ENCODE data around the gene ALDH6A1.
A peak's percentile ranks its signal among the peaks of the same experiment; 100 is the strongest.
"Not testable (repeated sequence)": the region's sequence is repeated elsewhere in the genome, so short reads cannot be mapped to it uniquely, and the experiment has no call there.

Gene ALDH6A1

GRCh38 chr14:74084277-74085046 is at the start of gene ALDH6A1, which contains the start of gene LIN52:
ALDH6A1 (minus strand) TSS chr14:74084453; CDS start chr14:74084394, 59 bp downstream.
LIN52 (plus strand) TSS chr14:74084956; CDS start chr14:74084975, 19 bp downstream.
- DNase-seq = peak; percentile 100

GRCh38 chr14:74127634-74128033 is 43.4 kb upstream of the ALDH6A1 start:
- no peak for DNase-seq

GRCh38 chr14:74126315-74127013 is 42.2 kb upstream of the ALDH6A1 start:
- no peak for DNase-seq

DNA sequence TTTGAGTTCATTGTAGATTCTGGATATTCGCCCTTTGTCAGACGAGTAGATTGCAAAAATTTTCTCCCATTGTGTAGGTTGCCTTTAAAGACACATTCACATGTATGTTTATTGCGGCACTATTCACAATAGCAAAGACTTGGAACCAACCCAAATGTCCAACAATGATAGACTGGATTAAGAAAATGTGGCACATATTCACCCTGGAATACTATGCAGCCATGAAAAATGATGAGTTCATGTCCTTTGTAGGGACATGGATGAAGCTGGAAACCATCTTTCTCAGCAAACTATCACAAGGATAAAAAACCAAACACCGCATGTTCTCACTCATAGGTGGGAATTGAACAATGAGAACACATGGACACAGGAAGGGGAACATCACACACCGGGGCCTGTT is 41.2 kb upstream of the ALDH6A1 start:
- DNase-seq = not testable (repeated sequence)

- peak; percentile 29 for DNase-seq
Measured at GRCh38 chr14:74111395-74112216, 27.4 kb upstream of the ALDH6A1 start.

GRCh38 chr14:74109369-74109768 is 25.1 kb upstream of the ALDH6A1 start:
- DNase-seq = no peak

GRCh38 chr14:74105381-74105780 is 21.1 kb upstream of the ALDH6A1 start:
- DNase-seq = no peak

- DNase-seq = no peak
Measured at GRCh38 chr14:74089251-74090020, 5.2 kb upstream of the ALDH6A1 start.

DNA sequence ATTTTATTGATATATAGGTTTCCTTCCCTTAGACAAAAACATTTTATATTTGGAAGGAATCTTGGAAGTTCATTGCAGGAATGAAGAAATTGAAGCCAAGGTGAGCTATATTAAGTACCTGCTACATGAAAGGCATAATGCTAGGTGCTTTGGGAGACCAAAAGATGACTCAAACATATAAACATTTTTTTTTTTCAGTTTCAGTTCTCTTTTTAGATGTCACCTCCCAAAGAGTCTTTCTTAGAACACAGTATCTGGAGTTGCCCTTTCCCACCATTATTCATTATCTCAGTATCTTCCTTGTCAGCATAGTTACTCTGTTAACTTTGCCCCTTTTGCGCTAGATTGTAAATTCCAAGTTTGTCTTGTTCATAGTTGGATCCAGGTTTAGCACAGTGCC is 1.6 kb upstream of the ALDH6A1 start:
- DNase-seq = no peak

- DNase-seq = peak; percentile 43
Measured at GRCh38 chr14:74085047-74085637, 889 bp upstream of the ALDH6A1 start.

GRCh38 chr14:74083784-74084276 is 423 bp downstream of the ALDH6A1 start:
- DNase-seq = no peak

GRCh38 chr14:74083161-74083560 is 1.1 kb downstream of the ALDH6A1 start:
- DNase-seq = no peak

DNA sequence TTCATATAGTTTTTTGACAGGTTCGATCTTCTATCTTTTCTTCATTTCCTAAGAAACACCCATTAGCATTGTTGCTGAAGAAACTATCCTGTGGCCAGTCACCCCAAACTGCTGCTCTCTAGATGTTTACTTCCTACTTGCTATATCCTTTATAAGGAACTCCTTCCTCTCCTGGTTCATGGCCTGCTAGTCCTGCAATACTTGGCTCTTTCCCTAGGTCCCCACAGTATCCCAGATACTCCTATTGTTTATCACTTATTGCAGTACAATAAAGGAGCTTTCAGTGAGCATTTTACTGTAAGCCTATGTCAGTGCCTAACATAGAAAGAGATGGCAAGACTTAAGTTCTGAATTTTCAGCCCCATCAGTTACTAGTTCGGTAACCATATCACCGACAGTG is 2.8 kb downstream of the ALDH6A1 start:
- DNase-seq = no peak

GRCh38 chr14:74080820-74081460 is 3.3 kb downstream of the ALDH6A1 start:
- no peak for DNase-seq

- no peak for DNase-seq
Measured at GRCh38 chr14:74077401-74077800, 6.9 kb downstream of the ALDH6A1 start.

DNA sequence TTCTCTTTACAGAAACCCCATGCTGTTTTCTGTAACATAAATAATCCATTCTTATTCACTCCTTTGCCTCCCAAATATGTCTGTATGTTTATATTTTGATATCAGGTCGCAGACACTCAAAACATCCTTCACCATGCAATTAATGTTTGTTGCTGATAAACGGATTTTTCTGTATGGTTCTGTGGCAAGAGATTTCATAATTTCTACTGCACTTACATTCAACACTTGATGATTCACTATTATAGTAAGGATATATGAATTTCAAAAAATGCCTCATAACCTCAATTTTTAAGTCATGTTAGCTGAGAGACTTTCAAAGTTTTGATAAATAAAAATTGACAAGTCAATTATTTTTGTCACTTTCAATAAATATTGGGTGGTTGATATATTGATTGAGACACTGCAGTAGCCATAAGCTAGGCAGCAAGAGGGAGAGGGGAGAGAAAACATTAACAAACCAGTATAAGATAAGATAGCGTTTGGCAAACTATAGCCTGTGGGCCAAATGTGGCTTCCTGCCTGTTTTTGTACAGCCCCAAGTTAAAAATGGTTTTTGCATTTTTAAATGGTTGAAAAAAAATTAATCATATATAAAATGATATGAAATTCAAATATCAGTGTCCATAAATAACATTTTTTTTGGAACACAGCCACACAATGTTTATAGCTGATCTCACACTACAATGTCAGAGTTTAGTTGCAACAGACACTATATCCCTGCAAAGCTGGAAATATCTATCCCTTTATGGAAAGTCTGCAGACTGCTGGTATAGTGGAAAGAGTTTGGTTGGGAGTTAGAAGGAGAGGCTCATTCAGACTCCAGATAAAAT is 18.3 kb downstream of the ALDH6A1 start:
- no peak for DNase-seq

DNA sequence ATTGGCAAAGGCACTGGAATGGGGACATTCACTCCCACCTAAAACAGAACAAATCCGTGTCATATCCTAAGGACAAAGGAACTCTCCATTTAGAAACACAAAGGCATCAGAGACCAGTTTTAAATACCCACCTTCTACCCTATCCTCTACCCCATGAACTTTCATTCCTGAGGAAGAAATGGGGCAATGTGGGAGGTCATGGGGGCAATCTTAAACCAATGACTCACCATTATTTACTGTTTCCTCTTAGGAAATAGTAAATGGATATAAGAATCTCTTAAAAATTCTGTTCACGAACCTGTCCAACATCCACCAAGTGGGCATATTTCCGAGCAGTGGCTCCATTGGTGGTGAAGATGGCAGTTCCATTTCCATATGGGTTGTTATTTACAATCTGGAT is 19.4 kb downstream of the ALDH6A1 start:
- no peak for DNase-seq

- DNase-seq = no peak
Measured at GRCh38 chr14:74064426-74064825, 19.8 kb downstream of the ALDH6A1 start.

DNA sequence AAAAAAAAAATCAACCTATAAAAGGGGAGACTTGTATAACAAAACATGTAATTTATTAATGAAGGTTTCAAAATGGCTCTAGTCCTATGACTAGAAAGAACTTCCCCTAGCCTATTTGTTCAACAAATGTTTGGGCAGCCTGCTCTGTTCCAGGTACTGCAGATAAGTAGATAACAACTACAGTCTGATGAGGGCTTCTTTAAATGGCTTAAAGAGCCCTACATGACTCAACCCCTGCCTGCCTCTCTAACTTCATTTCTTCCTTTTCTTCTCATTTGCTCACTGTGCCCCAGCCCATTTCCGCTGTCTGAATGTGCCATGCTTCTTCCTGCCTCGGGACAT is 21.5 kb downstream of the ALDH6A1 start:
- DNase-seq = no peak

- DNase-seq = no peak
Measured at GRCh38 chr14:74049876-74050495, 34.3 kb downstream of the ALDH6A1 start.

Data from NCI-H1092 treated with DMSO at 0.1 percent for 48 hours (cell line).